Prostate gland (tissue), 2 donors: ENCODE data around the gene CELF2.

Experiments
- POLR2A ChIP-seq: fragments of 450-650 bp; IDR thresholded peaks from one replicate; pipeline ENCODE4 v1.6.1; 2016; ENCODE audit warnings: antibody characterized with exemption, mild to moderate bottlenecking
- POLR2AphosphoS5 ChIP-seq: sonication (generic); formaldehyde crosslinking; IDR thresholded peaks from one replicate; pipeline ENCODE4 v1.6.1; 2017; ENCODE audit warnings: antibody characterized with exemption
- TF ChIP-seq, protein P1 (sequence below), 4 experiments: fragments of 200-600 bp in 2 of 4; fragments of 450-650 bp in 2 of 4; sonication (generic) in 2 of 4; IDR thresholded peaks; 1 replicate in 3 of 4; 2 replicates in 1 of 4; pipeline ENCODE4 v1.5.1; 2016 to 2019; ENCODE audit warnings: antibody characterized with exemption in 4 of 4, mild to moderate bottlenecking in 2 of 4, moderate library complexity in 2 of 4

DNA sequence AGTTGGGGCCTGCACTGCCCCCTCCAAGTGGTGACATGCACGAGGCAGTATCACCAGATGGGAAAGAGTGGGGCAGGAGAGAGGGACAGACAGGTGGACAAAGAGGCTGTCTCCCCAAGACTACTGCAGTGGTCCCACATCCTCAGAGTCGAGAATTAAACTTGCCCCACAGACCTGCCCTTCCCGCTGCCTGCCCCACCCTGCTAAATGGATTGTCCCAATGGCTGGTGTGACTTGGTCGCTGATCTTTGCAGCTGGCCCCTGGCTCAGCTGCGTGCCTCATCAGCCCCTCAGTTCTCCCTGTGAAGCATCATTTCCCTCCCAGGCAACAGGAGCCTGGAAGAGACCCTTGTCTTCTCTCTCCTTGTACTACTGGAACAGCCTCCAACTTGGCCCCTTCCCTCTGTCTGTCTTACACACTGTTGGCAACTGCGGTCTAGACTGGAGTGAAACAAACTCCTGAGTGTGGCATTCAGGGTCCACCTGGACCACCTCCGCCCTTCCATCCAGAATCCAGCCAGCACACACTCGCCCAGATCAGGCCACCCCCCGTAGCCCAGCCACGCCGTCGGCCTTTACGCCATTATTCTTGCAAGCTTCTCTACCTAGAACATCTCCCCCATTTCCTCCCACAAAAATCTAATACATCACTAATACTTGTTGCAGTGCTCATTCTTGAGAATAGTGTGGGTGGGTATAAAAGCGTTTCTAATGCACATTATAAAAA lies 275.1 kb downstream of the CELF2 start:
- TF ChIP-seq, protein P1, sequence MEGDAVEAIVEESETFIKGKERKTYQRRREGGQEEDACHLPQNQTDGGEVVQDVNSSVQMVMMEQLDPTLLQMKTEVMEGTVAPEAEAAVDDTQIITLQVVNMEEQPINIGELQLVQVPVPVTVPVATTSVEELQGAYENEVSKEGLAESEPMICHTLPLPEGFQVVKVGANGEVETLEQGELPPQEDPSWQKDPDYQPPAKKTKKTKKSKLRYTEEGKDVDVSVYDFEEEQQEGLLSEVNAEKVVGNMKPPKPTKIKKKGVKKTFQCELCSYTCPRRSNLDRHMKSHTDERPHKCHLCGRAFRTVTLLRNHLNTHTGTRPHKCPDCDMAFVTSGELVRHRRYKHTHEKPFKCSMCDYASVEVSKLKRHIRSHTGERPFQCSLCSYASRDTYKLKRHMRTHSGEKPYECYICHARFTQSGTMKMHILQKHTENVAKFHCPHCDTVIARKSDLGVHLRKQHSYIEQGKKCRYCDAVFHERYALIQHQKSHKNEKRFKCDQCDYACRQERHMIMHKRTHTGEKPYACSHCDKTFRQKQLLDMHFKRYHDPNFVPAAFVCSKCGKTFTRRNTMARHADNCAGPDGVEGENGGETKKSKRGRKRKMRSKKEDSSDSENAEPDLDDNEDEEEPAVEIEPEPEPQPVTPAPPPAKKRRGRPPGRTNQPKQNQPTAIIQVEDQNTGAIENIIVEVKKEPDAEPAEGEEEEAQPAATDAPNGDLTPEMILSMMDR (IDR thresholded peaks at IDR 0.05), result no peak
- TF ChIP-seq POLR2A, result no peak
- TF ChIP-seq POLR2AphosphoS5, result no peak
